Vagina (tissue), 2 donors: ENCODE measurements around the gene ZNF775. TPM values are rescaled to one million over a fixed set of nuclear protein-coding genes. Genes with fewer than 3 reads are reported as not detected.

Experiments
- DNase-seq, 2 donors: peaks; one replicate each; pipeline ENCODE4 v3.0.0-alpha.2; 2017; ENCODE audit errors: extremely low spot score in 2 of 2
- H3K27ac ChIP-seq: fragments of 200-600 bp; sonication (generic); one replicate; pipeline ENCODE4 v1.5.1; 2019
- H3K27me3 ChIP-seq: fragments of 200-600 bp; sonication (generic); one replicate; pipeline ENCODE4 v1.5.1; 2019
- H3K36me3 ChIP-seq, 2 donors: fragments of 200-600 bp; sonication (generic); one replicate each; pipeline ENCODE4 v1.5.1; 2017 to 2019
- H3K4me1 ChIP-seq: fragments of 200-600 bp; sonication (generic); one replicate; pipeline ENCODE4 v1.5.1; 2019
- H3K4me3 ChIP-seq, 2 donors: fragments of 200-600 bp; sonication (generic); 1 replicate in 1 of 2; 2 replicates in 1 of 2; pipeline ENCODE4 v1.5.1; 2016 to 2019
- H3K9me3 ChIP-seq: fragments of 200-600 bp; sonication (generic); one replicate; pipeline ENCODE4 v1.5.1; 2019
- CTCF ChIP-seq, 3 experiments: fragments of 450-650 bp in 2 of 3; fragments of 200-600 bp in 1 of 3; sonication (generic) in 1 of 3; IDR thresholded peaks; one replicate each; pipeline ENCODE4 v1.5.1; 2017 to 2019; ENCODE audit warnings: antibody characterized with exemption in 3 of 3, mild to moderate bottlenecking in 2 of 3, moderate library complexity in 2 of 3
- POLR2A ChIP-seq, 2 donors: fragments of 450-650 bp; IDR thresholded peaks; one replicate each; pipeline ENCODE4 v1.6.1; 2017; ENCODE audit warnings: antibody characterized with exemption in 2 of 2, mild to moderate bottlenecking in 2 of 2, moderate library complexity in 2 of 2
- POLR2AphosphoS5 ChIP-seq, 2 donors: sonication (generic); formaldehyde crosslinking; IDR thresholded peaks; one replicate each; pipeline ENCODE4 v1.9.0; 2017; ENCODE audit warnings: antibody characterized with exemption in 2 of 2, mild to moderate bottlenecking in 2 of 2, low read depth in 1 of 2; ENCODE audit not compliant: insufficient read depth in 1 of 2
- intact Hi-C: fragments of 100-400 bp; cut with DNase I; formaldehyde crosslinking; loops from one replicate; pipeline ENCODE4 v1.15.1; 2023
- total RNA-seq: library from RNA; depleted of rRNA; stranded (reverse); fragments of >200 nt; gene quantifications from one replicate; pipeline ENCODE4 v1.2.3, GENCODE V29; 2016

Gene ZNF775
- total RNA-seq, 1 donor from 2014 or later, result 4.4 TPM

GRCh38 chr7:150357270-150357669, 21.9 kb upstream of the ZNF775 start:
- TF ChIP-seq POLR2A (IDR thresholded peaks at IDR 0.05) (no peak), CTCF (IDR thresholded peaks at IDR 0.05) (no peak), POLR2AphosphoS5 (IDR thresholded peaks at IDR 0.05; ENCODE audit: insufficient read depth in 1 of 2, low read depth in 1 of 2) (no peak)
- intact Hi-C loops, result no loop called here
- Histone ChIP-seq H3K4me3 (no peak overlapping the region), H3K27me3 (no peaks in the 10 kb centered on the region), H3K4me1 (peaks cover 4% of the 10 kb centered on the region), H3K9me3 (no peaks in the 10 kb centered on the region), H3K36me3 (no peaks in the 10 kb centered on the region), H3K27ac (no peak overlapping the region)
- no peak for DNase-seq

GRCh38 chr7:150357771-150358427, 21.2 kb upstream of the ZNF775 start:
- TF ChIP-seq POLR2AphosphoS5 (IDR thresholded peaks at IDR 0.05; ENCODE audit: insufficient read depth in 1 of 2, low read depth in 1 of 2) (no peak), CTCF (IDR thresholded peaks at IDR 0.05) (no peak), POLR2A (IDR thresholded peaks at IDR 0.05) (no peak)
- Histone ChIP-seq H3K27me3 (no peaks in the 10 kb centered on the region), H3K4me1 (peaks cover 4% of the 10 kb centered on the region), H3K36me3 (no peaks in the 10 kb centered on the region), H3K9me3 (no peaks in the 10 kb centered on the region), H3K4me3 (no peak overlapping the region), H3K27ac (no peak overlapping the region)
- intact Hi-C loops, result no loop called here
- DNase-seq, result no peak

GRCh38 chr7:150358433-150358832, 20.7 kb upstream of the ZNF775 start:
- Histone ChIP-seq H3K4me3 (no peak overlapping the region), H3K36me3 (no peaks in the 10 kb centered on the region), H3K4me1 (peaks cover 4% of the 10 kb centered on the region), H3K27me3 (no peaks in the 10 kb centered on the region), H3K27ac (no peak overlapping the region), H3K9me3 (no peaks in the 10 kb centered on the region)
- no peak for DNase-seq
- intact Hi-C loops, result no loop called here
- TF ChIP-seq POLR2AphosphoS5 (IDR thresholded peaks at IDR 0.05; ENCODE audit: insufficient read depth in 1 of 2, low read depth in 1 of 2) (no peak), CTCF (IDR thresholded peaks at IDR 0.05) (no peak), POLR2A (IDR thresholded peaks at IDR 0.05) (no peak)

- intact Hi-C loops, result no loop called here
- no peaks in the 10 kb centered on the region for H3K27me3 ChIP-seq
- H3K4me3 ChIP-seq, result no peak overlapping the region
- DNase-seq, result no peak
- H3K4me1 ChIP-seq, result peaks cover 4% of the 10 kb centered on the region
- no peaks in the 10 kb centered on the region for H3K9me3 ChIP-seq
- no peak overlapping the region for H3K27ac ChIP-seq
- TF ChIP-seq POLR2A (IDR thresholded peaks at IDR 0.05), result no peak
- TF ChIP-seq POLR2AphosphoS5 (IDR thresholded peaks at IDR 0.05; ENCODE audit: insufficient read depth in 1 of 2, low read depth in 1 of 2), result no peak
- TF ChIP-seq CTCF (IDR thresholded peaks at IDR 0.05), result no peak
- H3K36me3 ChIP-seq, result no peaks in the 10 kb centered on the region
Observed at GRCh38 chr7:150358988-150359621, 20.0 kb upstream of the ZNF775 start.
